HUES6 (cell line): ENCODE data around the gene ISL2.

Experiments
- H3K27ac ChIP-seq: 2 replicates; pipeline ENCODE4 v1.7.0; 2013; ENCODE audit warnings: low read depth, mild to moderate bottlenecking, low read length, inconsistent platforms
- H3K27me3 ChIP-seq: 2 replicates; pipeline ENCODE4 v1.6.1; 2013; ENCODE audit warnings: low read length; ENCODE audit not compliant: control insufficient read depth, insufficient read depth
- H3K36me3 ChIP-seq: 2 replicates; pipeline ENCODE4 v1.6.1; 2013; ENCODE audit warnings: low read length; ENCODE audit not compliant: control insufficient read depth, insufficient read depth
- H3K4me1 ChIP-seq: 2 replicates; pipeline ENCODE4 v1.6.1; 2013; ENCODE audit warnings: low read length; ENCODE audit not compliant: control insufficient read depth, insufficient read depth
- H3K4me3 ChIP-seq: 2 replicates; pipeline ENCODE4 v1.5.1; 2013; ENCODE audit warnings: low read depth, low read length
- H3K9ac ChIP-seq: one replicate; pipeline ENCODE4 v1.6.1; 2013; ENCODE audit warnings: mild to moderate bottlenecking, low read length
- H3K9me3 ChIP-seq: 2 replicates; pipeline ENCODE4 v1.6.1; 2013; ENCODE audit warnings: low read depth, low read length; ENCODE audit not compliant: control insufficient read depth, insufficient read depth

ISL2 gene

DNA sequence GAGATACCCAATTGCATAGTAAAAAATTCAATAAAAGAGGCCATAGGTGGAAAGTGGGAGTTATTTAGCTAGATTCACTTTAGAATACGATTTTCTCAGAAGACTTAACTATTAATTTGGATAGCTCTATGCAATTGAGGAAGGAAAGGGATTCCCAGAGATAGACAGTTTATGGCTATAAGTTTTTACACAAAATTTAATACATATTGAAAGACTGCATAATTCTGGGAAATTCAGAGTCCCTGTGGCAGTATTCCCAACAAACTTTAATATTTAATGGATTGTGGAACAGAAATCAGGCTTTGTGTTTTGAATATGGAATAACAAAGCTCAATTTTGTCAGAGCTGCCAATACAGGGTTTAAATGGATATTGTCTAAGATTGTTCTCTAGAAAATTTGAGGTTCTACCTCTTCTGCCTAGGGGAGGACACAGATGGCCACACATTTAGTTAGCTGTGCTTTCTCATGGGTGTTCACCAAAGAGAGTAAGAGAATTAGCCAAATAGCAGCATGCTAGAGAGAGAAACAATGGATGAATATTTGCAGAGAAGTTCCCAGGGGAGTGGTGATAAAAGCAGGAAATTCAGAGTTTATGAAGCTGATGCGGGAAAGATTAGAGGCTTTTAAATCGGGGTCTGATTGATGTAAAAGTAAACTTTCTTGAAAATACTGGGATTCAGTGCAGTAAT, 8.5 kb downstream of the ISL2 start:
- Histone ChIP-seq H3K4me3 (peak overlapping the region; percentile 64), H3K9me3 (no peaks in the 10 kb centered on the region), H3K4me1 (peaks cover 26% of the 10 kb centered on the region), H3K27me3 (peaks cover 100% of the 10 kb centered on the region), H3K27ac (no peak overlapping the region), H3K36me3 (no peaks in the 10 kb centered on the region), H3K9ac (no peak overlapping the region)

DNA sequence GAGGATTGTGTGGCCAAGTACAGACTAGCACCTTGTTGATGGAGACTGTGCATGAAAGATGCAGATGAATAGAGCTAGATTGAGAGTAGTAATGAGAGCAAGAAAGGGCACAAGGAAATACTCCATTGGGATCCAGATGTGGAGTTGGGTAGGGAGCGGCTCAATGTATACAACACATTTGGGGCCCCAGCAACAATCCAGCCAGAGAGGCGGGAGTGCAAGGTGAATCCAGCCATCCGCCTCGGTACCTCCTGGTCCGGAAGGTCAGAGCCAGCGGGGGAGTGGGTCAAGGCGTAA, 9.0 kb downstream of the ISL2 start:
- Histone ChIP-seq H3K27me3 (peaks cover 100% of the 10 kb centered on the region), H3K27ac (no peak overlapping the region), H3K4me3 (peak overlapping the region; percentile 64), H3K9me3 (no peaks in the 10 kb centered on the region), H3K4me1 (peaks cover 22% of the 10 kb centered on the region), H3K36me3 (no peaks in the 10 kb centered on the region), H3K9ac (no peak overlapping the region)

DNA sequence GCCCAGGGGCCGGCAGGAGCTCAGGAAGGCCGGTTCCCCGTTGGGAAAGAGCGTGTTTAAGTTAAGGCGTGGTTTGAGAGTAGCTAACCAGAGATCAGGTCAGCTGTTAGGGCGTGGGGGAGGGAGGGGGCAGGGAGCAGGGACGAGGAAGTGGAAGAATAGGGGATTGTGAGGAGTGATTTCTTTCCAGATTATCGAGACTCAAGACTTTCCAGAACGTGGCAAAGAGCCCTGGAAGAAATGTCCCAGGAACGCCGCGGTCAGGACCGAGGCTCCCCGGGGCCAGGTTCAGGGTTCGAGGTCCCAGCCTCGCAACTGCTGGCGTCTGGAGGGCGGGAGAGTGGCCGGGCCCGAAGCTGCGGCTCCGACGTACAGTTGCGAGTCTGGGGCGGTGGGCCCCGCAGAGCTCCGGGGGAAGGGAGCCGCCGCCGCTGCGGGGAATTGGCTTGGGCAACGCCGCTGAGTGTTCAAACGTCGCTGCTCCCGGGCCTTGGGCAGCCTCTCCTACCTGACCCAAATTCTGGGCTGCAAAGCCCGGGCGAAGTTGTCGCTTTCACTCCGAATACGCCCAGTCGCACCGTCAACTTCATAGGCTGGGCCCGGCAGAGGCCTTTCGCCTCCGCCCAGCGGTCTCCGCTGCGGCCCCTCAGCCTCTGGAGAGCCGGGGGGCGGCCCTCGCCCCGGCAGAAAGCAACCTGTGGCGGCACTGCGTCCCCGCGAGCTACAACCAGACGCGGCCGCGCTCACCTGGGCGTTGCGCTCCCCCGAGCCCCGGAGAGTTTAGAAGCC, 9.5 kb downstream of the ISL2 start:
- Histone ChIP-seq H3K4me3 (peak overlapping the region; percentile 64), H3K4me1 (peaks cover 16% of the 10 kb centered on the region), H3K27ac (no peak overlapping the region), H3K27me3 (peaks cover 100% of the 10 kb centered on the region), H3K36me3 (no peaks in the 10 kb centered on the region), H3K9ac (peak overlapping the region; percentile 21), H3K9me3 (no peaks in the 10 kb centered on the region)

DNA sequence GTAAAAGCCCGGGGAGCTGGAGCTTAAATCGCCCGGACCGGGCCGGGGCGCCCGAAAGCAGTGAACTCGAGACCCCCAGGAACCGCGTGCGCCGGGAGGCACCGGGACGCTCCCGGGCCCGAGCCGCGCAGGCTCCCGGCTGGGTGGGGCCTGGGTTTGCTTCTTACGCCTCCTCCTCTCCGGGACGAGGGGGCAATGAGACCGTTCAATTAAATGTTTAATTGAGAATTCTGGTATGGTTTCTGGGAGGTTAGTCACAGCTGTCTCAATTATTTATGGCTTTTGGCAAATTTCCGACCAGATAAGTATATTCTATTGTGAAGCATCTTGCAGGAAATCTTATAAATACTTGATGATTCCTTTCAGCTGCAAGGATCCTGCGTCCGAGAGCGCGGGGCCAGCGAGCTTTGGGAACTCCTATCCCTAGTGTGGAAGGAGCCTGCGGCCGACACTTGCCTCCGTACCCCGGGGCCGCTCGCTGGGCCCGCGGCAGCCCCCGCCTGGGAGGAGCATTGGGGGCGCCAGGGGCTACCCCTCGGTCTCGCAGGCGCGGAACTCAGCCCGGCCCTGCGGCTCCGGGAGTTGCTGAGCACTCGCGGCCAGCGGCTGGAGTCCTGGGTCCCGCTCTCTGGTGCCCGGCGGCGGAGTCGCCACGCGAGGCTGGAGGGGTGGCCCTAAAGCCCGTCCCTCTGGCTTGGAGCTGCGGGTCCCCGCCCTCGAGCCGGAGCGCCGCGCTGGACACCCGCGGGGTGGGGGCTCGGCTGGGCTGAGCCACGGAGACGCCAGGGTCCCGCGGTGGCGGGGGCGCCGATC, 10.3 kb downstream of the ISL2 start:
- Histone ChIP-seq H3K27me3 (peaks cover 96% of the 10 kb centered on the region), H3K4me1 (peaks cover 11% of the 10 kb centered on the region; the same call in 1 of the 2 replicates), H3K4me3 (peak overlapping the region; percentile 64), H3K27ac (no peak overlapping the region), H3K9me3 (no peaks in the 10 kb centered on the region), H3K9ac (no peak overlapping the region), H3K36me3 (no peaks in the 10 kb centered on the region)

DNA sequence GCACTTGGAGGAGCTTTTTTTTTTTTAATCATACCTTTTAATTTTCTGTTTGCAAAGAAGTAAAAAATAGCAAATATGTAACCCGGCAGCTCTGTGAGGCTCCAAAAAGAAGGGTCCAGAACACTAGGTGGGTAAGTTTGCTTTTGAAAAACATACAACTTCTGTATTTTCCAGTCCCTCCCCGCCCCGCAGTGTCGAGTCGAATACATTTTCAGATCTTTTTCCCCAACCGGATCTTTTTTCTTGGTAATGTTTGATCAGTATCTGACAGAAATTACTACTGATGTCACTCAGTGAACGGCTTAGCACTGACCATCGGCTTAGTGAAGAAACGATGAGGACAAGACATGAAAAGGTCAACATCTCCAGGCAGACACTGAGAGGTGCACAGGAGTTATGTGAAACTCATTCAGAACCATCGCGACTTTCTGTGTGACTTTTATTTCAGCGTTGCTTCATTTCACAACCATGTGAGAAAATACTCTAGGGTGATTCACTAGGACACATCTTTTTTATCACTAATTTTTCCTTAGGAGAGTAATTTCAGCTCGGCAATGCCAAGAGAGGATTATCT, 11.0 kb downstream of the ISL2 start:
- no peaks in the 10 kb centered on the region for H3K36me3 ChIP-seq
- peaks cover 10% of the 10 kb centered on the region; the same call in 1 of the 2 replicates for H3K4me1 ChIP-seq
- peak overlapping the region; percentile 64 for H3K4me3 ChIP-seq
- no peak overlapping the region for H3K9ac ChIP-seq
- H3K27me3 ChIP-seq = peaks cover 91% of the 10 kb centered on the region
- H3K27ac ChIP-seq = no peak overlapping the region
- no peaks in the 10 kb centered on the region for H3K9me3 ChIP-seq

DNA sequence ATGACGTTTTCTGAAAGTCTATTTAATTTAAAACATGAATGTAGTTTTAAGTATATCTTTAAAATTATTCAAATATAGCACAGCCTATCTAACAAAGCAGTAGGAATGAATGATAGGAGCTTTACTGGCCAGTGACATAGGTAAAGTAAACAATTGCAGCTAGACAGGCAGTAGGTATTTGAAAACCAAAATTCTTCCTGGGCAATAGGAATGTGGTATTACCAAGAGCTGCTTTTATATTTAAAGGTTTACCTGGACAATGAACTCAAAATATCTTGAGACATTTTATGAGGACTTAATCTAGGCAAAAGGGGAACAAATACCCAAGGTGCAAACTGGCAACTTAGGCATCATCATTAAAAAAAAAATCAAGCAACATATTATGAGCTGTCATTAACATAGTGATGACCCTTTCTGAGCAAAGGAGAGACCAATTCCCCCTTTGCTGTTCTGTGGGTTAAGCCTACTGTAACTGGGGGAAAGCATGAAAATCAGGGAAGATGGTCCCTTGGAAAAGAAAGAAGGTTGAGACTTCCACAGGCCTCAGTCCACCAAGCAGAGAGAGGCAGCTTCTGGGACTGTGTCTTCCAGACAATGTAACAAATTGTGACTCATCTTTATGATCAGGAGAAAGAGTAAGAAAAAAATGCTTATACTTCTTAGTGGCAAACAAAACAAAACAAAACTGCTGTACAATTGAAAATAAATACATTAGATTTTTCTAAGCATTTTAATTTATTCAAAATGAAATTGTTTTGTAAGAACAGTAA, 12.9 kb downstream of the ISL2 start:
- Histone ChIP-seq H3K4me3 (no peak overlapping the region), H3K9me3 (no peaks in the 10 kb centered on the region), H3K4me1 (peaks cover 6% of the 10 kb centered on the region; the same call in 1 of the 2 replicates), H3K36me3 (no peaks in the 10 kb centered on the region), H3K27ac (no peak overlapping the region), H3K9ac (no peak overlapping the region), H3K27me3 (peaks cover 71% of the 10 kb centered on the region)

DNA sequence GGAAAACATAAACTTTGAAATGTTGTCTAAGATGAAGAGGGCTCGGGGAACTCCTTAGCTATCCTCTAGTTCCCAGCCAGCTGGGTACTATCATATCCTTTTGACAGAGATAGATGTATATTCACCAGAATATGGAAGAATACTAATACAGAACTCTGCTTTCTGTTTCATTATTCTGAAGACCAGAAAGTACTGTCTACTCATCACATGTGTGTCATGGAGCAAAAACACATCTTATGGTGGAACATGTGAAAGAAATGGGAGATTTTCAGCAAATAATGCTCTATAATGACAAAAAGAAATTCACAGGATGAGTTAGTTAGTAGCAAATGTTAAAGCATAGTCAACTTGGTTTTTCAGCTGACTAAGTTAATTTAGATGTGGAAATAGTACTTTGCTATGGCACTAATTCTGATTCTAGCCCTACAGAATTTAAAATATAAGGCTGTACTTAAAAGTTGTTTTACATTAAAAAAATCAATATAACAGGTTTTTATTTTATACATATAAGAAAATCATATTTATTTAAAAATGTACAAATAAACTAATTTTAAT, 16.5 kb downstream of the ISL2 start:
- Histone ChIP-seq H3K27me3 (peaks cover 35% of the 10 kb centered on the region), H3K9ac (no peak overlapping the region), H3K27ac (no peak overlapping the region), H3K4me3 (no peak overlapping the region), H3K9me3 (no peaks in the 10 kb centered on the region), H3K36me3 (no peaks in the 10 kb centered on the region), H3K4me1 (no peaks in the 10 kb centered on the region)

DNA sequence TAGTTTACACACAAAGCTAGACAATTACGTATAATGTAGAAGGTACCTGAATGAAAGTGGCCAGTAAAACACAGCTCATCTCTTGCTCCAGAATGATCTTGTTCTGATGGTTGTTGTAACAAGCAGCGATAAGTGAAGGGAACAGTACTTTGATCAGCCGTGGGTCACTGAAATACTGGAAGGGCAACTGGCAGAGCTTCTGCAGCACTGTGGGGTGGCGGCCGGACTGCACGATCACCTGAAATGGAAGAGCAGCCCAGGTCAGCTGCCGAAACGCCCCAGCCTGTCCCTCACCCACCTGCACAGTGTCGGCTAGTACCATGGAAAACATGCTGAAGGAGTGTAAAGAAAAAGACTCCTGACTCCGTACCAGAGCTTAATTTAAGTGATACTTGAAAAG, 17.3 kb downstream of the ISL2 start:
- peaks cover 27% of the 10 kb centered on the region for H3K27me3 ChIP-seq
- H3K9me3 ChIP-seq = no peaks in the 10 kb centered on the region
- H3K36me3 ChIP-seq = no peaks in the 10 kb centered on the region
- no peak overlapping the region for H3K9ac ChIP-seq
- no peaks in the 10 kb centered on the region for H3K4me1 ChIP-seq
- H3K27ac ChIP-seq = no peak overlapping the region
- H3K4me3 ChIP-seq = no peak overlapping the region

DNA sequence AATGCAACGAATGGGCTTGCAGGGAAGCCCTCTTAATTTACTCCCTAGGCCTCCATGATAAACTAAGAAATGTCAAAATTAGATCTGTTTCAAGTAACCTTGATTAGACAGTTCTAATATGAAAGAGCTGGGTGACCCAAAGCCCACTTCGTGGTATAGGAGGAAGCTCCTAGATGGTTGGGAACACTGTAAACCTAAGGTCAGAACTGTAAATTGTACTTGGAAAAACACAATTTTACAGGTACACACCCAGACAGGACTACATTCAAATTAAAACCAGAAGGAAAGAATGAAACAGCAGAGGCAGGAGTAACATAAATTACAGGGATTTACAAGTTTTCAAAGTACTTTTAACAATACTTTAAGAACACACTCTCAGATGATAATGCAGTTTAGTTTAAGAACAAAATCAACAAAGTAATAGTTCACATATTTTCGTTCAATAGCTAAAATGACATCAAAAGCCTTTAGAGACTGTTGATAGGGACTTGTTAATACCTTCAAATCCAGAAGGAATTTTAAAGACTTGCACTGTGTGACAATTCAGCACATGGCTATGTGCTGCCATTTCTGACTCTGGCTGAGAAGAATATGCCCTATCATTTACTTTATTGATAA, 18.4 kb downstream of the ISL2 start:
- H3K9me3 ChIP-seq = no peaks in the 10 kb centered on the region
- peaks cover 17% of the 10 kb centered on the region for H3K27me3 ChIP-seq
- no peak overlapping the region for H3K27ac ChIP-seq
- H3K4me3 ChIP-seq = no peak overlapping the region
- H3K36me3 ChIP-seq = no peaks in the 10 kb centered on the region
- no peak overlapping the region for H3K9ac ChIP-seq
- H3K4me1 ChIP-seq = no peaks in the 10 kb centered on the region

DNA sequence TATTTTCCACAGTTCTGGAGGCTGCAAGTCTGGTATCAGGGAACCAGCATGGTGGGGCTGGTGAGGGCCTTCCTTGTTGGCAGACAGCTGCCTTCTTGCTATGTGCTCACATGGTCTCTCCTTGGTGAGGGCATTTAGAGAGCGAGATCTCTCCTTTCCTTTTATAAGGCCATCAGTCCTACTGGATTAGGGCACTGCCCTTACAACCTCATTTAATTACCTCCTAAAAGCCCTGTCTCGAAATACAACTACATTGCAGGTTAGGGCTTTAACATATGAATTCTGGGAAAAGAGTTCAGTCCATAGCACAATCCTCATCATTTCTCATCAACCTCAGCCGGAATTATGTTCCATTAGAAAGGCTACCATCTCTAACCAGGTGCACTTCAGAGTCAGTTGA, 21.9 kb downstream of the ISL2 start:
- Histone ChIP-seq H3K4me1 (no peaks in the 10 kb centered on the region), H3K36me3 (no peaks in the 10 kb centered on the region), H3K9ac (no peak overlapping the region), H3K4me3 (no peak overlapping the region), H3K27ac (no peak overlapping the region), H3K27me3 (no peaks in the 10 kb centered on the region), H3K9me3 (no peaks in the 10 kb centered on the region)
